Spinal cord (tissue), 10 donors: ENCODE results near the gene CREB5. TPM values are rescaled to one million over a fixed set of nuclear protein-coding genes. Genes with fewer than 3 reads are reported as not detected.

Experiments
- DNase-seq, 6 donors: peaks; one replicate each; pipeline versions ENCODE4 v3.0.0 to v3.0.0-alpha.2; 2013 to 2015; ENCODE audit warnings: low spot score in 6 of 6, low read depth in 4 of 6
- H3K27ac ChIP-seq: one replicate; pipeline ENCODE4 v1.5.1; 2013; ENCODE audit warnings: low read depth, low read length, control low read depth
- H3K27me3 ChIP-seq: one replicate; pipeline ENCODE4 v1.6.1; 2013; ENCODE audit warnings: low read length; ENCODE audit not compliant: control insufficient read depth, insufficient read depth
- H3K36me3 ChIP-seq: one replicate; pipeline ENCODE4 v1.6.1; 2013; ENCODE audit warnings: low read length; ENCODE audit not compliant: control insufficient read depth, insufficient read depth
- H3K4me1 ChIP-seq: one replicate; pipeline ENCODE4 v1.6.1; 2013; ENCODE audit warnings: low read length; ENCODE audit not compliant: control insufficient read depth, insufficient read depth
- H3K4me3 ChIP-seq: one replicate; pipeline ENCODE4 v1.5.1; 2013; ENCODE audit warnings: low read depth, low read length, control low read depth
- H3K9me3 ChIP-seq: one replicate; pipeline ENCODE4 v1.6.1; 2013; ENCODE audit warnings: low read length; ENCODE audit not compliant: control insufficient read depth, insufficient read depth
- WGBS: methylation state at CpG from one replicate; pipeline ENCODE4 v1.1.5; 2013; ENCODE audit warnings: missing lambda C conversion rate; ENCODE audit not compliant: insufficient coverage; 5-methylcytosine and 5-hydroxymethylcytosine counted together
- polyA plus RNA-seq, 2 donors: library from polyadenylated mRNA; unstranded; fragments of 120-200 nt; gene quantifications; one replicate each; pipeline ENCODE4 v1.2.1, GENCODE V29; 2013; ENCODE audit not compliant: insufficient read length in 2 of 2
- total RNA-seq, 2 donors: library from RNA; depleted of rRNA in 1 of 2; stranded (reverse); fragments of 120-200 nt in 1 of 2; fragments of >200 nt in 1 of 2; gene quantifications; one replicate each; pipeline versions ENCODE4 v1.2.3 to v1.2.4, GENCODE V29; 2013 to 2014
- donor health status: healthy.

Gene CREB5
- total and polyA plus RNA-seq, 4 donors = 15.3 to 34.3 (median 17.0) TPM

- Histone ChIP-seq H3K4me3 (no peak overlapping the region), H3K36me3 (no peaks in the 10 kb centered on the region), H3K27ac (no peak overlapping the region), H3K4me1 (no peaks in the 10 kb centered on the region), H3K9me3 (no peaks in the 10 kb centered on the region), H3K27me3 (no peaks in the 10 kb centered on the region)
- 100% methylated on average over 1 of the region's 1 CpG for WGBS
- no peak for DNase-seq
These were observed 18.3 kb downstream of the CREB5 start for GRCh38 chr7:28430616-28431015.

GRCh38 chr7:28432105-28432504 lies 19.8 kb downstream of the CREB5 start:
- Histone ChIP-seq H3K36me3 (no peaks in the 10 kb centered on the region), H3K9me3 (no peaks in the 10 kb centered on the region), H3K27me3 (no peaks in the 10 kb centered on the region), H3K4me3 (no peak overlapping the region), H3K27ac (no peak overlapping the region), H3K4me1 (no peaks in the 10 kb centered on the region)
- 100% methylated on average over 3 of the region's 7 CpGs for WGBS
- DNase-seq = no peak

GRCh38 chr7:28433039-28433438 lies 20.7 kb downstream of the CREB5 start:
- H3K27me3 ChIP-seq = no peaks in the 10 kb centered on the region
- H3K9me3 ChIP-seq = no peaks in the 10 kb centered on the region
- no peak overlapping the region for H3K4me3 ChIP-seq
- DNase-seq = no peak
- H3K36me3 ChIP-seq = no peaks in the 10 kb centered on the region
- no peaks in the 10 kb centered on the region for H3K4me1 ChIP-seq
- no CpG with 5 or more reads among the region's 2 CpGs for WGBS
- no peak overlapping the region for H3K27ac ChIP-seq

GRCh38 chr7:28433699-28434219 lies 21.4 kb downstream of the CREB5 start:
- H3K9me3 ChIP-seq = no peaks in the 10 kb centered on the region
- DNase-seq = peak in 2 of 6 donors; percentile 33 to 47
- WGBS = 33% methylated on average over 1 of the region's 4 CpGs

GRCh38 chr7:28434510-28434909 lies 22.2 kb downstream of the CREB5 start:
- H3K4me3 ChIP-seq = no peak overlapping the region
- DNase-seq = no peak
- H3K36me3 ChIP-seq = no peaks in the 10 kb centered on the region
- H3K4me1 ChIP-seq = no peaks in the 10 kb centered on the region
- H3K27ac ChIP-seq = no peak overlapping the region
- no peaks in the 10 kb centered on the region for H3K9me3 ChIP-seq
- no peaks in the 10 kb centered on the region for H3K27me3 ChIP-seq
- WGBS = no CpG with 5 or more reads among the region's 1 CpG

More at GRCh38 chr7:28433699-28434219, 21.4 kb downstream of the CREB5 start:
- Histone ChIP-seq H3K27me3 (no peaks in the 10 kb centered on the region), H3K27ac (no peak overlapping the region), H3K36me3 (no peaks in the 10 kb centered on the region), H3K4me3 (no peak overlapping the region), H3K4me1 (no peaks in the 10 kb centered on the region)

GRCh38 chr7:28435152-28435551 lies 22.8 kb downstream of the CREB5 start:
- no peaks in the 10 kb centered on the region for H3K36me3 ChIP-seq
- H3K27ac ChIP-seq = no peak overlapping the region
- H3K27me3 ChIP-seq = no peaks in the 10 kb centered on the region
- no peaks in the 10 kb centered on the region for H3K4me1 ChIP-seq
- WGBS = 86% methylated on average over 2 of the region's 4 CpGs
- H3K9me3 ChIP-seq = no peaks in the 10 kb centered on the region
- no peak overlapping the region for H3K4me3 ChIP-seq
- no peak for DNase-seq

- Histone ChIP-seq H3K9me3 (no peaks in the 10 kb centered on the region), H3K36me3 (no peaks in the 10 kb centered on the region), H3K4me3 (no peak overlapping the region), H3K4me1 (no peaks in the 10 kb centered on the region), H3K27ac (no peak overlapping the region), H3K27me3 (no peaks in the 10 kb centered on the region)
- WGBS = no CpG with 5 or more reads among the region's 2 CpGs
- DNase-seq = no peak
These were observed 23.5 kb downstream of the CREB5 start for GRCh38 chr7:28435732-28436378.

- no peak overlapping the region for H3K27ac ChIP-seq
- DNase-seq = no peak
- no peaks in the 10 kb centered on the region for H3K27me3 ChIP-seq
- H3K4me1 ChIP-seq = no peaks in the 10 kb centered on the region
- no peaks in the 10 kb centered on the region for H3K36me3 ChIP-seq
- H3K9me3 ChIP-seq = no peaks in the 10 kb centered on the region
- H3K4me3 ChIP-seq = no peak overlapping the region
- WGBS = 89% methylated on average over 5 of the region's 8 CpGs
These were observed 27.8 kb downstream of the CREB5 start for GRCh38 chr7:28440055-28440601.

GRCh38 chr7:28442540-28443420 lies 30.5 kb downstream of the CREB5 start:
- H3K27me3 ChIP-seq = no peaks in the 10 kb centered on the region
- no peak for DNase-seq
- H3K9me3 ChIP-seq = no peaks in the 10 kb centered on the region
- no peaks in the 10 kb centered on the region for H3K4me1 ChIP-seq
- WGBS = no CpG with 5 or more reads among the region's 5 CpGs
- H3K27ac ChIP-seq = no peak overlapping the region
- no peak overlapping the region for H3K4me3 ChIP-seq
- H3K36me3 ChIP-seq = no peaks in the 10 kb centered on the region
